NCI-H1092 (cell line): ENCODE data around the gene PRPS2.

Source experiments
- DNase-seq: peaks from one replicate; lab custom pipeline; 2025; lab: John Stamatoyannopoulos, UW

PRPS2 gene

DNA sequence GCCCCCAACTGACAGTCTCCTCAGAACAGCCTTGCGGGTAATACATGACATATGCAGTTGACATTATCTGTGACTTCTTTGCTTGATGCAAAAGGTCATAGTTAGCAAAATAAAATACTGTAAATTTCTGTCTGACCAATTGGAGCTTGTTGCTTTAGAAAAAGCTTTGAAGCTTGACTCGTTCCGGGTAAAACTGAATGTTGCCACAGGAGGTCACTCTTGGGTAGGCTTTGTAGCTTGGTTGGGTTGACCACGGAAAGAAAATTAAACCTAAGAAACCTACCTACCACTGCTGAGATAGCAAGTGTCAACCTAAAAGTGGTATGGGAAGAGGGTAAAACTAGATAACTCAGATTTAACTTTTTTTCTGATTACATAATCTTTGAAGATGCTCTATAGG lies 23.2 kb downstream of the PRPS2 start:
- DNase-seq, result no peak

DNA sequence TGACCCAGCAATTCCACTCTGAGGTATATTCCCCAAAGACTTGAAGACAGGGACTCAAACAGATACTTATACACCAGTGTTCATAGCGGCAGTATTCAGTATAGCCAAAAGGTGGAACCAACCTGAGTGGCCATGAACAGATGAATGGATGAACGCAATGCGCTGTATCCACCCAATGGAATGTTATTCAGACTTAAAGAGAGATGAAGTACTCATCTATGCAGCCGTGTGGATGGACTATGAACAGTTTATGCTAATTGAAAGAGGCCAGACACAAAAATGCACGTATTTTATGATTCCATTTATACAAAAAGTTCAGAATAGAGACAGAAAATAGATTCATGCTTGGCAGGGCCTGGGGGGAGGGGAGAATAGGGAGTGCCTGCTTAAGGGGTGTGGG lies 26.3 kb downstream of the PRPS2 start:
- no peak for DNase-seq

DNA sequence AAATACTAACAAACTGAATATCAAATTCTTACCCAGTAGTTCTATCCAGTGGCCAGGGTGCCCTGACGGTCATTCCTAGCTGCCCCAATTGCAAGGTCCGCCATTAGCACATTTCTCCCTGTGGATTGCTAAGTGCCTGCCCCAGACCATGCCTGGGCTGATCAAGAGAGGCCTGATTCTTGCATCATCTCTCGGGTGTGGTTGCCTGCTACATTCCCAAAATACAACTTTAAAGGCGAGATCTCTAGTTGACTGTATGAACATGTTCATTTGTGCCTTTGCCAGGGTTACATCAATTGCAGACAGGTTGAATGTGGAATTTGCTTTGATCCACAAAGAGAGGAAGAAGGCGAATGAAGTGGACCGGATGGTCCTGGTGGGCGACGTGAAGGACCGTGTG lies 28.0 kb downstream of the PRPS2 start:
- no peak for DNase-seq

DNA sequence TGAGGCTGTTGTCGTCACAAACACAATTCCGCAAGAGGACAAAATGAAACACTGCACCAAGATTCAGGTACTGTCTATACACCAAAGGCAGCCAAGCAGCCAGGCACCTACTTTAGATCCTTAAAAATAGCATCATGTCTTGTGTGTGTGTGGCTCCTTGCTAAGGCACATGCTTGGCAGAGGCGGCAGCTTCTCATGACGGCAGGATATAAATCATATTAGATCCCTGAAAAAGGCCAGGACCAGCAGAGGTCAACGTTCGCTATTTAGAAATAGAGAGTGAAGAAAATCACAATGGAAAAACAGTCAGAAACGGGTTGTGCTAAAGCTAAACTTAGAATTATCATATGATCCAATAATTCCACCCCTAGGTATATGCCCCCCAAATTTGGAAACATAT lies 29.5 kb downstream of the PRPS2 start:
- DNase-seq, result no peak

DNA sequence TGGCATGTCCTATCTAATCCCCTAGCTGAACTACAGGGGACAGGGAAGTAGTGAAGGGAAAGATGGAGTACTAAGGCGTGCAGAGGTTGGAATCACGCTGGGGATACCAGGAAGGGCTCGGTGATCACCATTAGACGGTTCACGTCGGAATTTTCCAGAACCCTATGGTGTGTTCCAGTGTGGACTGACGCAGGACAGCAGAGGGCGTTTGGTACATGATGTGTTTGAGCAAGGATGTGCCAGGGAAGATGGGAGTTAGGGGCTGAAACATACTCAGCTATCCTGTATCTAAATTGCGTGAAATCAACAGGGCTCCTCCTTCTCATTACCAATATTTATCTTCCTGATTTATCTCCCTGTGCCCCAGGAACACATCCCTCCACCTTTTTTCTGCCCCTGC lies 33.7 kb downstream of the PRPS2 start:
- DNase-seq, result no peak

DNA sequence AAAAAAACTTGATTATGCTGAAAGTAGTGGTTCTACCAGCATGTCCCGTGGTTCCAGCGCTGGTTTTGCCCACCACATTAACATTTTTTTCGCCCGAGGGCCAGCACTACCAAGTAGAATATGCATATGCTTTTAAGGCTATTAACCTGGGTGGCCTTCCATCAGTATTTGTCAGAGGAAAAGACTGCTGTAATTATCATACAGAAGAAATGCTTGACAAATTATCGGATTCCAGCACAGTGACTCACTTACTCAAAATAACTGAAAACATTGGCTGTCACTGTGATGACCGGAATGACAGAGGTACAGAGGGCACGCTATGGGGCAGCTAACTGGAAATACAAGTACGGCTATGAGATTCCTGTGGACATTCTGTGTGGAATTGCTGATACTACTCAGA lies 34.6 kb downstream of the PRPS2 start:
- no peak for DNase-seq

DNA sequence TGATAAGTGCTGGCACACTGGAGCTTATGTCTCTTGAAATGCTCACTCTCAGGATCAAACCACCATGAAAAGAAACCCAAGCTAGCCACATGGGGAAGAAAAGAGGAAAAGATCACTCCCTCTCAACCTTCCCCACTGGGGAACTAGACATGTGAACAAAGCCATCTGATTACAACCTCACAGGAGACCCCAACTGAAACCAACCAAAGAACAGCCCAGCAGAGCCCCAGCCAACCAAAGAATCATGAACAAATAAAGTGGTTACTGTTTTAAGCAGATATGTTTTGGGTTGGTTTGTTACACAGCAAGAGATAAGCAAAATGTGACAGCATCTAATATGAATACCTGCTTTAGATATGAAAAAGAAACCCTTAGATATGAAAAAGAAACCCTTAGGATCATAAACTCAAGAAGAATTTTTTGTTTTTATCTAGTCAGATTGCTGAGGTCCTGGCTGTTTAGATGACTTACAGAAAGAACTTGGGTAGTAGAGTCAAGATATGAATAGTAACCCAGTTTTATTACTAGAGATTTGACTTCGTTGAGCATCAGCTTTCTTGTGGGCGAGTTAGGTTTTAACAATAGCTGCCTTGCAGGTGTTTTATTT lies 52.0 kb downstream of the PRPS2 start:
- DNase-seq, result no peak

DNA sequence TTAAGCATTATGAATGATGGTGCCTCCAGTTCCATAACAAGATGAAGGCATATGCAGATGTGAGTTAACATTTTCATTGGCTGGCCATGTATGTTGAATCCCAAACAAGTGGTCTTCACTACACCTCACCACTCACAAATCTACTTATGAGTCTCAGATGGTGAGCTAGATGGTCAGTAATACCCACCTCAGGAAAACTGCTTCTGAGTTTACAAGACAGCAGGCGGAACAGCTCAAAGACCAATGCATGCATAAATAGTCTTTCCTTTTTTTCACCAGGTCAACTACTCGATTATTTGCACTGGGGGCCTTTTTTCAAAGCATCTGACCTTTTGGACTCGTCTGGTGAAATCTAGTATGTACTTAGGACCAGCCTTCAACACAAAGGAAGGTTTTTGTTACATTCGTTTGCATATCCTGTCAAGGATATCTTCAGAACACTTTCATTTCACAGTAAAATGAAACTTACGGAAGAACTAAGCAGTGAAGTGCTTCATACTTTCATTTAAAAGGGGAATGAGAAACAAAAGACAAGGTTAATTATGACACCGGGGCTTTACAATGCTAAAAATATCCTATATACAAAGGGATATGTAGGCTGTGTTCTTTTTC lies 52.6 kb downstream of the PRPS2 start:
- no peak for DNase-seq

DNA sequence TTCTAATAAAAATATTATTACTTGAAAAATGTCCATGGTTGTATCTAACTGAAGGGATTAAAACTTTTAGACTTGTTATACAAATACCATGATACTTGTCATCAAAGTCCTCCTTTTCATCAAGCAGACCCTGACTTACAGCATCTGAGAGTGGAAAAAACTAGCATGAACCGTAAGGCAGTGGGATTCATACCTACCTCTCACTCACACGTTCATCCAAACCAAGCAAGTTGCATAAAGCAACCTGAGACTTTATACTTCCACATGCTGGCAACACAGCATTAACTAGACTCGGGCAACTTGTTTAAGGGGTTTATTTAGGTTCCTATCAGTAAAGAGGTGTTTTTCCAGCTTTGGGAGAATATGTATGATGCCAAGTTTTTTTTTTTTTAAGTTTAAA lies 53.1 kb downstream of the PRPS2 start:
- DNase-seq, result no peak

DNA sequence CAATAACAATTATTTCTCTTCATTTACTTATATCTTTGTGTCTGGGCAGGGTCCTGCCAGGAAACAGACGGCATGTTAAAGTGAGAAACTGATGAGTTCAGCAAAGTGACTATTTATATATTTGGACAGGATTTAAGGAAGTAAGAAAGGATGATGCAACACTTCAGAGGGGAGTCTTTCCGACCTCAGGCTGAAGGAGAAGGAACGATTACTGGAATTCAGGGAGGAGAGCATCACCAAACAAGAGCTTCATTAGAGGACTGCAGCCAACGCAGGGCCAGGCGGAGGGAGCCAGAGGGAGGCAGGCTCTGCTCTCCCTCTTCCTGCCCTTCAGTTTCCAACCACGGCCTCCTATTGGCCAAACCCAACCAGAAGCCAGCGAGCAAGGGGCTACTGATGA lies 74.1 kb downstream of the PRPS2 start:
- DNase-seq, result no peak

DNA sequence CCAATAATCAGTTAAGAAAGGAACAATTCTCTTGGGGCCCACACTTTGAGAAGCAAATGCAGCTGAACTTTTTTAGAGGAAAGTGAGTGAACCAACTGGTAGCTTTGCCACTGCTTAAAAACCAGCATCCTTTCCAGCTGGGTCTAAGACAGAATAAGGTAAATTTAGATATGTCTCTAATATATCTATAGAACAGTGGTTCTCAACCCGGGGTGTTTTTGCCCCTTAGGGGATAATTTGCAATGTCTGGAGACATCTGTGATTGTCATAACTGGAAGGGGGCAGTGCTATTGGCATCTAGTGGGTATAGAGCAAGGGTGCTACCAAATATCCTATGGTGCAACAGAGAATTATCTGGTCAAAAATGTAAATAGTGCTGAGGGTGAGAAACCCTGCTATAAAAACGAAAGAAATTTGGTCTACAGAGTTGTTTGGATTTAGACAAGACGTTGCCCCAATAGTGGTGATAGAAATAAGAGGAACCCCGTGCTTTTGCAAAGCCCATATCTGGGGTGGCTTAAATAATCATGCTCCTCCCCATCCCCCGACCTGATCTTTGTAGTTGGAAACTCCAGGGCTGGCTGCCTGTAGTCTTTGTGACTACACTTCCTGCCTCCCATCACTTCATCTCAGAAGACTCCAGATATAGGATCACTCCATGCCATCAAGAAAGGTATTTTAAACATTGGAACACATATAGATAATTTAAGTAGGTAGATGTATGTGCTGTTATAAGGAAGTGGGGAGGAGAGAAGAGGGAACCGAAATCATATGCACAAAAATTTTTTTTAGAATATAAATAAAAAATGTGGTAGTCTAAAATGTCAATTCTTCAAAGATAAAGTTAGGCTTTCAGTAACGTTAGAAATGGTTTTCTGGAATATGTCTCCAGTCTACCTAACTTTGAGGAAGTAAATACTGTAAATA lies 75.5 kb downstream of the PRPS2 start, which contains the start of gene TLR7:
Gene TLR7, plus strand, starts transcription at position 622 of the 927 bp plus-strand sequence. CDS start 507 bp downstream, outside the sequence.
- no peak for DNase-seq

DNA sequence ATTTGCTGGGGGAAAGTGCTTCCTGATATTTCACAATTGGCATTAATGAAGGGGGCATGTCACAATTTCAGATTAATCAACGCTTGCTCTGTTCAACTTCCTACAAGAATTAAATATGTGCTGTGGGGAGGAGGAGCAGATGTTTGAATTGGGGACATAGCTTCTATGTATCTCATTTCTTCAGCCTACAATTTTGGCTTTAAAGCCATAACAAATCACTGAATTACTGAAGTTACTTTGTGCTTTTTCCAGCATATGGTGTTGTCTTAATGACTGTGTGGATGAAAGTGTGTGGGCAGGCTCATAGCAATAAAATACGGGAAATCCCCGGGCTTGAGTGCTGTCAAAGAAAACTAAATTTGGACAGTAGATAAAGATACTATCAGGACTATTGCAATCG lies 76.5 kb downstream of the PRPS2 start:
- no peak for DNase-seq

DNA sequence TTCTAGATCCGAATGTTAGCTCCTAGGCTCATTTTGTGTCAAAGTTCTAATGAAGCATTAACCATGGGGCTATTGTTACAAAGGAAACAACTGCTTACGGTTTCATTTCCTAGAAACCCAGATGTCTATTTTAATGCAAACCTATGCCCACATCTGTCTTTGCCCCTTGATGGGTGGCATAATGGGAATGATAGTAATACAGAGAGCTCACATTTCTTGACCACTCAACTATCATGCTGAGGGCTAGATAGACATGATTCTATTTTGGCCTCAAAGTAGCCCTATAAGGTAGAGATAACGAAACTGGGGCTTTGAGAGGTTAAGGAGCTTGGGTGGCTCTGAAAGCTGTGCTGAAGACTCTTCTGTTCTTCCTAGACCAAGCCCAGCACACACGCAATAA lies 77.5 kb downstream of the PRPS2 start:
- DNase-seq, result no peak

DNA sequence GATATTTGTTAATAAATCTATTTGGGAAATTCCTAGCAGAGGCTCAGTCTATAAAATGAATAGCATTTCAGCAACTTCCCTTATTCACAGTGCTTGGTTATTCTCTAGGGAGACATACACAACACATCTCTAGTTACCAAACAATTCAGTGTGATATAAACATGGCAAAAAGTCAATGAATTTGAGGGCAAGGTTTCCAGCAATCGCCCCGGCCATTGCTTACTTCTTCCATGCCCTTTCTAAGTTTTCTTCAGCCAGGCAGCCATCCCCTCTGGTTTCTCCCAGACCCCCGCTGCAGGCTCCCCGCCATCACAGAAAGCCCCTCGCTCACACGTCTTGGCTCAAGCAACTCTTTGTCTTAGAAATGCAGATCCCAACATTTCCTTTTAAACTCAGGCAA lies 80.0 kb downstream of the PRPS2 start:
- DNase-seq, result no peak

DNA sequence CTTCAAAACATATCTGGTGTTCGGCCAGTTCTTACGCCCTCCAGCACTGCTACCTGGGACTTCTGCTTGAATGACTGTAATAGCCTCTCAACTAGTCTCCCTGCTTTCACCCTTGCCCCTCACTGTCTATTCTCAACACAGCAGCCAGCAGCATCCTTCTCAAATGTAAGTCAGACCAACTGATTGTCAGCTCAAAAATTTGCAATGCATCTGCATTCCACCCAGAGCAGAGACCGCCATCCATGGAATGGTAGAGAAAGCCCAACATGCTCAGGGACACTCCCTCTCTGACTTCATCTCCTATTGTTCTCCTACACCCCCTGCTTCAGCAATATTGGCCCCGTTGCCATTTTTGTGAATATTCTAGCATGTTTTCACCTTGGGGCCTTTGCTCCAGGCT lies 81.5 kb downstream of the PRPS2 start:
- DNase-seq, result no peak
